GM12878 (cell line): Measurements from ENCODE around the gene SF3B4. TPM values are rescaled to one million over a fixed set of nuclear protein-coding genes. Genes with fewer than 3 reads are reported as not detected.
"Not testable (repeated sequence)": the region's sequence is repeated elsewhere in the genome, so short reads cannot be mapped to it uniquely, and the experiment has no call there.

Experiments
- ATAC-seq: fragments of 200-7000 bp; cut with Tn5 transposase; 3 replicates; pipeline ENCODE4 v1.9.1; 2020; ENCODE audit warnings: mild to moderate bottlenecking, moderate library complexity
- BruUV-seq: library from RNA; stranded (reverse); fragments of 400-500 nt; replicated peaks from 2 replicates; lab custom pipeline; 2021; lab: Mats Ljungman, UMichigan
- CTCF ChIA-PET: fragments of 300-600 bp; sonication (Branson Sonifier 250); formaldehyde crosslinking; extraction: SDS; loops from one replicate; lab custom pipeline; 2021; ENCODE audit warnings: inconsistent platforms; lab: Yijun Ruan, JAX
- POLR2A ChIA-PET: fragments of 350-600 bp; formaldehyde crosslinking; extraction: SDS; loops from one replicate; lab custom pipeline; 2021; ENCODE audit warnings: inconsistent platforms; lab: Charles Lee
- RAD21 ChIA-PET: fragments of 300-600 bp; sonication (Branson Sonifier 250); formaldehyde crosslinking; loops from one replicate; lab custom pipeline; 2023; ENCODE audit warnings: antibody characterized with exemption; ENCODE audit not compliant: unreplicated experiment; lab: Charles Lee
- SMC1A ChIA-PET: fragments of 300-600 bp; sonication (Branson Sonifier 250); formaldehyde crosslinking; loops from one replicate; lab custom pipeline; 2023; ENCODE audit not compliant: unreplicated experiment, uncharacterized antibody; lab: Charles Lee
- DNase-seq: peaks from one replicate; pipeline ENCODE4 v3.0.0-alpha.2; 2011; ENCODE audit warnings: low read depth, low spot score
- FAIRE-seq: peaks from 3 replicates; lab custom pipeline; 2011; peaks lifted over from hg19 to GRCh38; lab: Jason Lieb, UNC
- H2AFZ ChIP-seq: 2 replicates; pipeline ENCODE4 v1.6.0; 2011; ENCODE audit warnings: low read depth, low read length, control low read depth; ENCODE audit not compliant: control insufficient read depth
- H3K27ac ChIP-seq: 2 replicates; pipeline ENCODE4 v1.5.1; 2011; ENCODE audit warnings: control low read depth; ENCODE audit not compliant: control insufficient read depth, insufficient read depth
- H3K27me3 ChIP-seq, 2 experiments: replicated peaks in 1 of 2; 2 replicates each; pipeline versions ENCODE4 v1.6.0 to v1.6.1; 2011; ENCODE audit warnings: low read length in 1 of 2; ENCODE audit not compliant: control insufficient read depth in 2 of 2, insufficient read depth in 2 of 2
- H3K36me3 ChIP-seq, 2 experiments: 2 replicates each; pipeline ENCODE4 v1.5.1; 2011; ENCODE audit warnings: low read length in 1 of 2; ENCODE audit not compliant: control insufficient read depth in 2 of 2, insufficient read depth in 2 of 2
- H3K4me1 ChIP-seq: 2 replicates; pipeline ENCODE4 v1.6.1; 2011; ENCODE audit warnings: mild to moderate bottlenecking, low read length, moderate library complexity, mixed read lengths; ENCODE audit not compliant: control insufficient read depth, insufficient read depth
- H3K4me2 ChIP-seq: 2 replicates; pipeline ENCODE4 v1.6.0; 2011; ENCODE audit warnings: control low read depth; ENCODE audit not compliant: control insufficient read depth, insufficient read depth
- H3K4me3 ChIP-seq: fragments of 200-600 bp; sonication (generic); 2 replicates; pipeline ENCODE4 v1.5.1; 2016
- H3K79me2 ChIP-seq: 2 replicates; pipeline ENCODE4 v1.6.0; 2011; ENCODE audit warnings: low read length; ENCODE audit not compliant: control insufficient read depth, insufficient read depth
- H3K9ac ChIP-seq: 2 replicates; pipeline ENCODE4 v1.8.0; 2011; ENCODE audit warnings: low read length, control low read depth, mixed read lengths; ENCODE audit not compliant: control insufficient read depth, insufficient read depth
- H3K9me3 ChIP-seq: replicated peaks from 3 replicates; pipeline ENCODE4 v1.5.1; 2011; ENCODE audit warnings: mild to moderate bottlenecking, low read length; ENCODE audit not compliant: control insufficient read depth, insufficient read depth
- H4K20me1 ChIP-seq: 2 replicates; pipeline ENCODE4 v1.6.0; 2011; ENCODE audit not compliant: control insufficient read depth, insufficient read depth
- GABPA ChIP-seq: IDR thresholded peaks from 2 replicates; pipeline ENCODE4 v1.6.1; 2014; ENCODE audit warnings: antibody characterized with exemption, low read depth, mild to moderate bottlenecking, inconsistent platforms
- WGBS: methylation state at CpG from one replicate; pipeline ENCODE4 v1.1.6; 2016; ENCODE audit warnings: low lambda C conversion rate; ENCODE audit not compliant: insufficient replicate concordance, insufficient coverage; ENCODE audit errors: missing lambda C conversion rate; 5-methylcytosine and 5-hydroxymethylcytosine counted together
- in situ Hi-C: fragments of 300-500 bp; cut with MboI; formaldehyde crosslinking; loops from 9 replicates; pipeline ENCODE4 v1.14.3; 2018; ENCODE audit warnings: mixed read lengths
- intact Hi-C: fragments of 100-400 bp; cut with micrococcal nuclease; formaldehyde crosslinking; loops from one replicate; pipeline ENCODE4 v1.14.2; 2022; ENCODE audit not compliant: unreplicated experiment
- polyA plus RNA-seq, 11 experiments: library from polyadenylated mRNA; depleted of rRNA in 4 of 11; unstranded in 6 of 11; stranded (reverse) in 5 of 11; fragments of >200 nt; fragmentation: Nextera tagmentation in 4 of 11; fragmentation: Illumina TruSeq in 1 of 11; extraction: Ambion mirVana in 4 of 11; extraction: Trizol in 1 of 11; gene quantifications; 1 replicate in 1 of 11; 2 replicates in 10 of 11; pipeline versions ENCODE4 v1.2.1 to v1.2.3, GENCODE V29; 2011 to 2016; ENCODE audit warnings: inconsistent platforms in 2 of 11, missing spikeins in 2 of 11, low read depth in 1 of 11
- total RNA-seq, 4 experiments: library from RNA; depleted of rRNA in 3 of 4; stranded (reverse); fragments of >200 nt in 3 of 4; fragmentation: Illumina TruSeq in 1 of 4; extraction: Trizol in 1 of 4; gene quantifications; 2 replicates each; pipeline versions ENCODE4 v1.2.1 to v1.2.3, GENCODE V29; 2013 to 2021
- TF ChIP-seq, protein P1 (sequence below), 3 experiments: IDR thresholded peaks in 2 of 3; conservative IDR thresholded peaks in 1 of 3; 2 replicates each; pipeline ENCODE4 v1.5.1; 2011; ENCODE audit warnings: low read depth in 3 of 3, low read length in 3 of 3, mild to moderate bottlenecking in 3 of 3, control low read depth in 2 of 3, moderate library complexity in 2 of 3, inconsistent platforms in 1 of 3, mixed read lengths in 1 of 3; ENCODE audit not compliant: control insufficient read depth in 2 of 3, insufficient read depth in 1 of 3; ENCODE audit errors: extremely low read depth in 1 of 3

SF3B4 gene
- total and polyA plus RNA-seq, 10 of the 15 experiments (the other 5 are each of a cell fraction or from before 2014, with no cell fraction given) = 1.9 to 146 (median 27.5) TPM

DNA sequence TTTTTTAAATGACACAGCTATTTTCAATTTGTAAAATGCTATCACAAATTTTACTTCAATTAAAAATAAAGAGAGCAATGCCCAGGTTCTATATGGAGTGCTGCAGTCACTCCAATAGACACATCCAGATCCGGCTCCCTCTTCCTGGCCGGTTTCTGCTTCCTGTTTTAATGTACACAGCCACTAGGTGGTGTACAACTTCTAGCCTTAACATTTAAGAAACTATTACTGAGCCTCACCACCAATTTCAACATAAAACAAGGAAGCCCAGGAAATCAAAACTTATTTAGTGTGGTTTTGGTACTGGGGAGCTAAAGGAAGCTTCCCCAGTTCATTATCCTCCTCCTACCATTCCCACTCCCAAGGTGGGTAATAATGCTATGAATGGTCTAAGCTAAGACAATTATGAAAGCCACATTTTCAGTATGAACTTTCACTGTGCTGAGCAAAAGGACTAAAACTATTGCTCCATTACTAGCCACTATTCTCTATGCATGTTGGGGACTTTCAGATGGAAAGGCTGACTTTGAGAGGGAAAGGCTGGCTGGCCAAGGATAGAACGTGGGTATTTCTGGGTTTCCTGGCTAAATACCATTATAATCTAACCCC lies 34.5 kb upstream of the SF3B4 start (continued):
- TF ChIP-seq GABPA = 0 out of 2 replicates have a peak, but pooled peaks have one; percentile 32
- TF ChIP-seq, protein P1, sequence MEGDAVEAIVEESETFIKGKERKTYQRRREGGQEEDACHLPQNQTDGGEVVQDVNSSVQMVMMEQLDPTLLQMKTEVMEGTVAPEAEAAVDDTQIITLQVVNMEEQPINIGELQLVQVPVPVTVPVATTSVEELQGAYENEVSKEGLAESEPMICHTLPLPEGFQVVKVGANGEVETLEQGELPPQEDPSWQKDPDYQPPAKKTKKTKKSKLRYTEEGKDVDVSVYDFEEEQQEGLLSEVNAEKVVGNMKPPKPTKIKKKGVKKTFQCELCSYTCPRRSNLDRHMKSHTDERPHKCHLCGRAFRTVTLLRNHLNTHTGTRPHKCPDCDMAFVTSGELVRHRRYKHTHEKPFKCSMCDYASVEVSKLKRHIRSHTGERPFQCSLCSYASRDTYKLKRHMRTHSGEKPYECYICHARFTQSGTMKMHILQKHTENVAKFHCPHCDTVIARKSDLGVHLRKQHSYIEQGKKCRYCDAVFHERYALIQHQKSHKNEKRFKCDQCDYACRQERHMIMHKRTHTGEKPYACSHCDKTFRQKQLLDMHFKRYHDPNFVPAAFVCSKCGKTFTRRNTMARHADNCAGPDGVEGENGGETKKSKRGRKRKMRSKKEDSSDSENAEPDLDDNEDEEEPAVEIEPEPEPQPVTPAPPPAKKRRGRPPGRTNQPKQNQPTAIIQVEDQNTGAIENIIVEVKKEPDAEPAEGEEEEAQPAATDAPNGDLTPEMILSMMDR (IDR thresholded peaks at IDR 0.05 in 2 of 3, conservative IDR thresholded peaks at IDR 0.05 in 1 of 3; ENCODE audit: control insufficient read depth in 2 of 3, extremely low read depth in 1 of 3, insufficient read depth in 1 of 3, low read depth in 3 of 3, low read length in 3 of 3) = peak; percentile 50 to 73 (median 71); a peak in 5 of 6 replicates
- TF ChIP-seq, all 136 proteins: peak for 10

DNA sequence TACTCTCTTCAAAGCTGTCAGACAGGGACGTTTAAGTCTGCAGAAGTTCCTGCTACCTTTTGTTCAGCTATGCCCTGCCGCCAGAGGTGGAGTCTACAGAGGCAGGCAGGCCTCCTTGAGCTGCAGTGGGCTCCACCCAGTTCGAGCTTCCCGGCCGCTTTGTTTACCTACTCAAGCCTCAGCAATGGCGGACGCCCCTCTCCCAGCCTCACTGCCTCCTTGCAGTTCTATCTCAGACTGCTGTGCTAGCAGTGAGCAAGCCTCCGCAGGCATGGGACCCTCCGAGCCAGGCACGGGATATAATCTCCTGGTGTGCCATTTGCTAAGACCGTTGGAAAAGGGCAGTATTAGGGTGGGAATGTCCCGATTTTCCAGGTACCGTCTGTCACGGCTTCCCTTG lies 29.9 kb upstream of the SF3B4 start:
- H3K9me3 ChIP-seq, H3K9ac ChIP-seq, BruUV-seq, H3K27ac ChIP-seq, H3K4me2 ChIP-seq, intact Hi-C loops, H2AFZ ChIP-seq, FAIRE-seq, POLR2A ChIA-PET, H3K36me3 ChIP-seq, H3K4me3 ChIP-seq, in situ Hi-C loops, H3K79me2 ChIP-seq, H3K4me1 ChIP-seq, H4K20me1 ChIP-seq, RAD21 ChIA-PET, H3K27me3 ChIP-seq, DNase-seq, ATAC-seq, SMC1A ChIA-PET: not testable (repeated sequence)
- CTCF ChIA-PET = interaction anchor here (0.6 kb wide), 1 partner anchor 52 kb away, joined by 4 read pairs; no protein-coding TSS in a partner anchor
- WGBS = 85% methylated on average over 14 of the region's 14 CpGs
